Fibroblast of mammary gland (primary cell): Measurements from ENCODE around the gene STIM2.

Experiments used
- DNase-seq: peaks from one replicate; pipeline ENCODE4 v3.0.0-alpha.2; 2010; ENCODE audit warnings: low read depth
- H3K4me3 ChIP-seq: 2 replicates; pipeline ENCODE4 v1.5.1; 2011; ENCODE audit warnings: low read depth, mild to moderate bottlenecking, low read length, moderate library complexity; ENCODE audit not compliant: control insufficient read depth
- CTCF ChIP-seq: conservative IDR thresholded peaks from 2 replicates; pipeline ENCODE4 v1.5.1; 2011; ENCODE audit warnings: low read depth, low read length, inconsistent platforms; ENCODE audit not compliant: control insufficient read depth, insufficient read depth

Gene STIM2

GRCh38 chr4:27040356-27040755 lies 179.7 kb downstream of the STIM2 start:
- DNase-seq, result no peak
- TF ChIP-seq CTCF, result no peak
- H3K4me3 ChIP-seq, result no peak overlapping the region

GRCh38 chr4:27042411-27042810 lies 181.8 kb downstream of the STIM2 start:
- no peak overlapping the region for H3K4me3 ChIP-seq
- no peak for TF ChIP-seq CTCF
- DNase-seq, result no peak

GRCh38 chr4:27043200-27043599 lies 182.6 kb downstream of the STIM2 start:
- DNase-seq, result no peak
- TF ChIP-seq CTCF, result no peak
- H3K4me3 ChIP-seq, result no peak overlapping the region

- DNase-seq, result no peak
- TF ChIP-seq CTCF, result no peak
- no peak overlapping the region for H3K4me3 ChIP-seq
These were observed 186.2 kb downstream of the STIM2 start for GRCh38 chr4:27046851-27047250.

GRCh38 chr4:27048429-27049238 lies 188.0 kb downstream of the STIM2 start:
- peak; percentile 66 for TF ChIP-seq CTCF
- DNase-seq, result peak; percentile 41
- peak overlapping the region; percentile 25 for H3K4me3 ChIP-seq

GRCh38 chr4:27049239-27049829 lies 188.7 kb downstream of the STIM2 start:
- DNase-seq, result no peak
- TF ChIP-seq CTCF, result no peak
- H3K4me3 ChIP-seq, result no peak overlapping the region
